GM18907 (cell line): ENCODE data around the gene AP5Z1.

Source experiments
- ATAC-seq: cut with Tn5 transposase; IDR thresholded peaks from one replicate; pipeline ENCODE4 v1.9.1; 2021; ENCODE audit warnings: mild to moderate bottlenecking, moderate library complexity; ENCODE audit not compliant: unreplicated experiment

AP5Z1 gene

DNA sequence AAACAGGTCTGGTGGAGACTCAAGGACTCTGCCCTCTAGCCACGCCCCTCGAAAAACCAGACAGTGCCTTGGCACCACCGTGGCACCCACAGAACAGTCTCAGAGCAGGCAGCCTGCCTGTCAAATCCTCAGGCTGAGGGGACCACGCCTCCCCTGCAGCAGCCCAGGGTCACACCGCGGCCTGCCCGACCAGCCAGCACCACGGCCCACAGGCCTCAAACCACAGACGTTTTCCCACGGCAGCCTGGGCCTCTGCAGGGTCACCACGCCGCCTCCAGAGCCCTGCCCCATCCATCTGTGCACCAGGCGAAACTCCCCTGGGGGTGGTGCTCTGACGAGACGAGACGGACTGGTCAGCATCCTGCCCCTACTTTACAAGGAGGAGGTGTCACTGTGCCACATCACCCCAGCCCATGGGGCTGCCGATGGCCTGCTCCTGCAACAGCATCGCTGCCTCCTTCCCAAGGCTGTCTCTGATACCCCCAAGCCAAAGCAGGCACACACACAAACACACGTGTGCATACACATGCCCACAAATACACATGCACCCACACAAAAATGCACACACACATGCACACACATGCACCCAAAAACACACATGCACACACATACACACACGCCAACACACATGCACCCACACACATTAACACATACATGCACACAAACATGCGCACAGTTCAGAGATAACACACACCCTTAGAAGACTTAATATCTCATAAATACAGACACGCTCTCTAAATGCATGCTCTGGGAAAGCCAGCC, 61.8 kb downstream of the AP5Z1 start:
- ATAC-seq = no peak

DNA sequence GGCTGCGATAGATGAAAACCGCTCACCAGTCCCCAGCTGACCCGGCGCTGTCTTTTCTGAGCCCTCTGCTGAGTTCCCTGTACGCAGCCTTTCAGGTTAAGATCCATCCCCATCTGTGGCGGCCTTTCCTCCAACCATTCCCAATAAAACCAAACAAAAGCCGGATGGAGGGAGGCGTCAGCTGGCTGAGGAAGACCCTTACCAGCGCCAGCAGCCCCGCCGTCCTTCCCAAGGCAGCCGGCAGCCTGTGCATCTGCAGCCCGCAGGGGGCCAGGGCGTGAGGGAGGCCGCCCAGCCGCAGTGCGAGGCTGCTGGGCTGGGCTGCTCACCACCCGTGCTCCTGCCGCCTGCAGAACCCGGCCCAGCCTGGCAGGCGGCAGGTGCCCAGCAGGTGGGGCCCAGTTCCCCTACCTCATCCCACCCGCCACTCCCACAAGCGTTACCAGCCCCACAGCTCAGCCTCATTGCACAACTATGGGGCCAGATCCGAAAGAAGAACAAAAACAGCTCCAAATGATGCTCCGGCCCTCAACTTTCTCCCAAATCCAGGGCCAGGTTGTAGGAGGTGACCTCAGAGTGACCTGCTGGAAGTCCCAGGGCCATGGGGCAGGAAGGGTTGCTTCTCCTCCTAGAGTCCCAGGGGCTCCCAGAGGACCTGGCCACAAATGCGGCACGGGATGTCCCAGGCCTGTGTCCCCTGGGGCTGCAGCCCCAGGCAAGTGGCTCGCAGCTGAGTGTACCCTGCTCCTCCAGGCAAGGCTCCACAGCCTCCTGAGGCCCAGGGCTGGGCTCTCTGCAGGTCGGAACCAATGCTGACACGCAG, 62.6 kb downstream of the AP5Z1 start:
- no peak for ATAC-seq

DNA sequence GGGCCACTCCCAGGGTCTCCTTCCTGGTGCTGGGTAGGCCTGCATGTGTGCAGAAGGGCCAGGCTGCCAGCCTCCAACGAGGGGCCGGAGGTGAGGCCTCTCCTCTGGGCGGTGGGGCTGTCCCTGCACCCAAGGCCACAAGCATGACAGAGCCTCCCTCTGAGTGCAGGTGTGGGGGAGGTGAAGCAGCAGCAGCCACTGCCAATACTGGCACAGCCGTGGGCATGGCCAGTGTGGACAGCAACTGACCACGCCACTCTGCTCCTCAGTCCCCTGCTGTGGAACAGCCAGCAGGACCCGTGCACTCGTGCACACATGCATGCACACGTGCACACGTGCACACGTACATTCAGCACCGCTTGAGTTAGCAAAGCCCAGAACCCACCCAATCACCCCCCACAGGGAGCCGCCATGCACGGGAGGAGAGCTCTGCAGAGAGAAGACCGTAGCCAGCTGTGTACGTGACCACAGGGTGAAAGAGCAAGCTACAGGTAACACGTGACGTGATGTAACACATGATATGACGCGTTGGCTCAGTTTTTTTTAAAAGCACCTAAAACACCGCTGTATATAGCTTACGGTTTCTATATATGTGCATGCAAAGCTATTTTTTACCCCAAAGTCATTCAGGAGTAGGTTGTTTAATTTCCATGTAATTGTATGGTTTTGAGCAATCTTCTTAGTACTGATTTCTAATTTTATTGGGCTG, 63.4 kb downstream of the AP5Z1 start:
- no peak for ATAC-seq

DNA sequence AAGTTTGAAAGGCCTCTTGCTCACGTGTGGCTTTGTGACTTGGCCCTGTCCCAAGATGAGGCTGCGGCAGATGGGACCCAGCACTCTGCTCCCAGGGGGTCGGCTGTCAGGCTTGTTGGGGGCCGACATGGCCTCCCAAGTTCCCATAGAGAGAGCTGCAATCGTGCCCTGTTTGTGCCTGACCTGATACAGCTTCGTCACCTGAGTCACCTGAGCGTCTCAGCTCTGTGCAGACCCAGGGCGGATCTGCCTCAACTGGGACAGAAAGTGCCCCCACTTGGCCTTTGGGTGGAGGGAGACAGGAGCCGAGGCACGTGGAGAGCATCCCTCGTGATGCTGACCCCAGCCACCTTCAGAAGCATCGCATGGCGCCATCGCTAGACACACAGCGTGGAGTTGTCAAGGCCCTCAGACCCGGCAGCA, 64.7 kb downstream of the AP5Z1 start:
- ATAC-seq = no peak
